Measurements from ENCODE around the gene HSDL1.

DNA sequence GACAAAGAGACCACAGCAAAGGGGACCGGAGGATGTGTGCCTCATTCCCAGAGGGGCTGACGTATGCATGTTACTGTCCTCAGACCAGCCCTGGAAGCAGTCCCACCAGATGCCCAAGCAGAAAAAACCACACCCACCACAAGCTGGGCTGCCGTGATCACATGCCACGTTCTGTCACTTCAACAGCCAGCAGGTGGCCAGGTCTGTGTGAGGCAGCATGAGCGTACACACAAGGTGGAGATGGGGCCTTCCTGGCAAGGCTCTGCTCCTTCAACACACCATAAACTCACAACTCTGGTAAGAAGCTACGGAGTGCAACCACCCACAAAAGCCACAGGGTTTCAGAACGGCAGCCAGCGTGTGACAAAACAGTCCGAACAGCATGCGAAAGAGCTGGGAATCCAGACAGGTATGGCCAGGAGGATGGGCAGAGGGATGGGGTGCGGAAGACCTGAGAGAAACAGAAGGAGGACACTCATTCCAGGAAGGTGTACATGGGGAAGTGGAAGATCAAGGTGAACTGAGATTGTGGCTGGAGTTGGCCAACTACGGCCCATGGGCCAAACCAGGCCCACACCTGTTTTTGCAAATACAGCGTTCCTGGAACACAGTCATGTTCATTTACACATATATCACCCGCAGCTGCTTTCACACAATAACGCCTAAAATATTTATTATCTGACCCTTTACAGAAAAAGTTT lies 56.1 kb downstream of the HSDL1 start:
- TF ChIP-seq CTCF (IDR thresholded peaks at IDR 0.05) (no peak), EZH2phosphoT487 (IDR thresholded peaks at IDR 0.05) (no peak)
